ENCODE results near the gene PSMG4. TPM values are rescaled to one million over a fixed set of nuclear protein-coding genes. Genes with fewer than 3 reads are reported as not detected.

The PSMG4 gene
- total RNA-seq, 1 donor from 2014 or later, result 27.8 TPM

- Mint-ChIP-seq H3K9me3 (no peaks in the 10 kb centered on the region), H3K4me1 (peaks cover 22% of the 10 kb centered on the region), H3K36me3 (no peaks in the 10 kb centered on the region), H3K4me3 (peak overlapping the region; percentile 85), H3K27me3 (ENCODE audit: low read depth) (peaks cover 10% of the 10 kb centered on the region), H3K27ac (peak overlapping the region; percentile 90)
- TF ChIP-seq CTCF (IDR thresholded peaks at IDR 0.05; ENCODE audit: unreplicated experiment), result no peak
- DNase-seq (ENCODE audit: low spot score in 2 of 2, unreplicated experiment in 2 of 2), result no peak
Observed at GRCh38 chr6:3259491-3259958, 778 bp downstream of the PSMG4 start.

DNA sequence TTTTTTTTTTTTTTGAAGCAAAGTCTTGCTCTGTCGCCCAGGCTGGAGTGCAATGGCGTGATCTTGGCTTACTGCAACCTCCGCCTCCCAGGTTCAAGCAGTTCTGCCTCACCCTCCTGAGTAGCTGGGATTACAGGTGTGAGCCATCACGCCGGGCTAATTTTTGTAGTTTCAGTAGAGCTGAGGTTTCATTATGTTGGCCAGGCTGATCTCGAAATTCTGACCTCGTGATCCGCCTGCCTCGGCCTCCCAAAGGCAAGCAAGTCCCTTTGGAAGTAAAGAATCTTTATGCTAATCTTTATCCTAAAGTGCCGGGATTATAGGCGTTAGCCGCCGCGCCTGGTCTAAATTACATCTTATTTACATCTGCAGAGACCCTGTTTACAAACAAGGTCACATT lies 1.5 kb downstream of the PSMG4 start:
- peaks cover 9% of the 10 kb centered on the region for H3K27me3 Mint-ChIP-seq (ENCODE audit: low read depth)
- no peaks in the 10 kb centered on the region for H3K9me3 Mint-ChIP-seq
- peak overlapping the region; percentile 42 for H3K4me3 Mint-ChIP-seq
- no peaks in the 10 kb centered on the region for H3K36me3 Mint-ChIP-seq
- H3K4me1 Mint-ChIP-seq, result peaks cover 22% of the 10 kb centered on the region
- no peak overlapping the region for H3K27ac Mint-ChIP-seq
- no peak for DNase-seq (ENCODE audit: low spot score in 2 of 2, unreplicated experiment in 2 of 2)
- TF ChIP-seq CTCF (IDR thresholded peaks at IDR 0.05; ENCODE audit: unreplicated experiment), result no peak

DNA sequence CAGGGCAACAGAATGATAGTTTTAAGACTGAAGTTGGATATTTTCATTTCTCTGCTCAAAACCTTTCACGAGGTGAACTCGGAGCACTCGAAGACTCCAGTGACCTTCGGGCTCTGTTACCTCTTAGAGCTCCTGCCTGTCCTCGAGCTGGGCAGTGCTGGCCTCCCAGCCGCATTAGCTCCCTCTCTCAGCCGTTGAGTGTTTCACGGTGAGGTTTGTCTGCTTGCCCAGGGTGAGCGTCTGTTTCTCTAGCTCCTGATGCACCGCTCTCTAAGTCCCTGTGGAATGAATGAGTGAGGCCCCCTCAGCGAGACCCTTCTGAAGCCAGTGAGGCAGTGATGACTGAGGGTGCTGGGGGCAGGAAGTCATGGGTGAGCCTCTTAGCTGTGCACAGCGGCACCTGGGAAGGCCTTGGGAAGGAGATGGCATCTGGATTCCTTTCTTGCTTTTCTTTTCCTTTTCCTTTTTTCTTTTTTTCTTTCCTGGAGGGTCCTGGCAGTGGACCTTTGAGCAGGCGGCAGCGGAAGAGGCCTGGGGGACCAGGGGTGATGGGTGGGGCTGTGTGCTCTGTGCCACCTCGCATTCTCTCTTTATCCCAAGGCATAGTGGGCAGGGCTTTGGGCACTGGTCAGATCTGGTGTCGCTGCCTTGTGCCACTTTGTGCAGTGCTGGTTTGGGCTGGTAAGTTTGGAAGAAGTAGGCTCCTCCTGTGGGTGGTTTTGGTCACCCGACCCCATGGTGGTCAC lies 2.2 kb downstream of the PSMG4 start:
- Mint-ChIP-seq H3K27ac (peak overlapping the region; percentile 5), H3K4me3 (peak overlapping the region; percentile 42), H3K9me3 (no peaks in the 10 kb centered on the region), H3K4me1 (peaks cover 22% of the 10 kb centered on the region), H3K27me3 (ENCODE audit: low read depth) (peaks cover 8% of the 10 kb centered on the region), H3K36me3 (no peaks in the 10 kb centered on the region)
- no peak for TF ChIP-seq CTCF (IDR thresholded peaks at IDR 0.05; ENCODE audit: unreplicated experiment)
- no peak for DNase-seq (ENCODE audit: low spot score in 2 of 2, unreplicated experiment in 2 of 2)

DNA sequence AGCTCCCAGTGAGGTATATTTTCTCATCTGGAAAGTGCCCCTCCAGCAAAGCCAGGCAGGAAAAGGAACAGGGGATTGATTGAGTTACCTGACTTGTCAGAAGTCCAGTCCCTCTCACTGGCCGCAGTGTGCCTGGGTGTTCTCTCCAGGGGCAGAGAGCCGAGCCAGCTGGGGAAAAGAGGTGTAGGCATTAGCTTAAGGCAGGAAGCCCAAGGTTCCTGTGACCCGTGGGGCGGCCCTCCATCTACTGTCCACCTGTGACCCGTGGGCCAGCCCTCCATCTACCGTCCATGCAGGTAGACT lies 2.7 kb downstream of the PSMG4 start:
- H3K36me3 Mint-ChIP-seq, result peaks cover under 1% of the 10 kb centered on the region
- TF ChIP-seq CTCF (IDR thresholded peaks at IDR 0.05; ENCODE audit: unreplicated experiment), result no peak
- peaks cover 22% of the 10 kb centered on the region for H3K4me1 Mint-ChIP-seq
- H3K4me3 Mint-ChIP-seq, result peak overlapping the region; percentile 42
- no peak for DNase-seq (ENCODE audit: low spot score in 2 of 2, unreplicated experiment in 2 of 2)
- H3K27me3 Mint-ChIP-seq (ENCODE audit: low read depth), result peaks cover 8% of the 10 kb centered on the region
- H3K27ac Mint-ChIP-seq, result peak overlapping the region; percentile 5
- no peaks in the 10 kb centered on the region for H3K9me3 Mint-ChIP-seq

GRCh38 chr6:3261921-3262320 lies 3.2 kb downstream of the PSMG4 start:
- peaks cover 2% of the 10 kb centered on the region for H3K36me3 Mint-ChIP-seq
- no peak overlapping the region for H3K27ac Mint-ChIP-seq
- H3K4me3 Mint-ChIP-seq, result no peak overlapping the region
- H3K27me3 Mint-ChIP-seq (ENCODE audit: low read depth), result peaks cover 5% of the 10 kb centered on the region
- peaks cover 22% of the 10 kb centered on the region for H3K4me1 Mint-ChIP-seq
- DNase-seq (ENCODE audit: low spot score in 2 of 2, unreplicated experiment in 2 of 2), result no peak
- no peak for TF ChIP-seq CTCF (IDR thresholded peaks at IDR 0.05; ENCODE audit: unreplicated experiment)
- no peaks in the 10 kb centered on the region for H3K9me3 Mint-ChIP-seq

Data from mesothelial cell of epicardium (in vitro differentiated cells).